Hippocampal formation (tissue), 2 donors: ENCODE measurements around the gene SLIT1.
A peak's percentile ranks its signal among the peaks of the same experiment; 100 is the strongest.

Source experiments
- DNase-seq, 2 donors: peaks; one replicate each; lab custom pipeline; 2025; lab: John Stamatoyannopoulos, UW

SLIT1 gene

GRCh38 chr10:97185326-97186058 lies at the start of gene SLIT1:
SLIT1 (minus strand) TSS chr10:97185959; CDS start chr10:97185674, 285 bp downstream.
- no peak for DNase-seq

GRCh38 chr10:97235353-97235752 lies 49.6 kb upstream of the SLIT1 start:
- no peak for DNase-seq

- DNase-seq, result peak in 1 of 2 donors; percentile 55
Observed at GRCh38 chr10:97234400-97234799, 48.6 kb upstream of the SLIT1 start.

DNA sequence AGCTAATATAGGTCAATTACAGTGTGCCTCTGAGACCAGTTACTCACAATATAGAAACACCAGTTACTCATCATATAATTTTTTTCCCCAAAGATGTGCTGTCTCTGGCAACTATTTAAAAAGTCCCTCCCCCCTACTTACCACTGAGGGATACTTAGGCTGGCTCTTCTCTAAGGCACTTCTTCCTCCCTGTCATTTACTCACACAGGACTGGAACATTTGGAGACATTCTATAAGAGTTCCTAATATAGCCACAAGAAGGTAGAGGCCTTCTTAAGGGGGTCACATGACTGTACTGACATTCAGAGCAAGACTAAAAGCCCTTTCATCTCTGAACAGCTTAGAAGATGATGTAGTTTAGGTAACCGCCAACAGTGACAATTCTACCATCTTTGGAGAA lies 44.4 kb upstream of the SLIT1 start:
- no peak for DNase-seq

GRCh38 chr10:97229322-97230015 lies 43.7 kb upstream of the SLIT1 start:
- DNase-seq, result no peak

GRCh38 chr10:97228775-97229157 lies 43.0 kb upstream of the SLIT1 start:
- DNase-seq, result no peak

DNA sequence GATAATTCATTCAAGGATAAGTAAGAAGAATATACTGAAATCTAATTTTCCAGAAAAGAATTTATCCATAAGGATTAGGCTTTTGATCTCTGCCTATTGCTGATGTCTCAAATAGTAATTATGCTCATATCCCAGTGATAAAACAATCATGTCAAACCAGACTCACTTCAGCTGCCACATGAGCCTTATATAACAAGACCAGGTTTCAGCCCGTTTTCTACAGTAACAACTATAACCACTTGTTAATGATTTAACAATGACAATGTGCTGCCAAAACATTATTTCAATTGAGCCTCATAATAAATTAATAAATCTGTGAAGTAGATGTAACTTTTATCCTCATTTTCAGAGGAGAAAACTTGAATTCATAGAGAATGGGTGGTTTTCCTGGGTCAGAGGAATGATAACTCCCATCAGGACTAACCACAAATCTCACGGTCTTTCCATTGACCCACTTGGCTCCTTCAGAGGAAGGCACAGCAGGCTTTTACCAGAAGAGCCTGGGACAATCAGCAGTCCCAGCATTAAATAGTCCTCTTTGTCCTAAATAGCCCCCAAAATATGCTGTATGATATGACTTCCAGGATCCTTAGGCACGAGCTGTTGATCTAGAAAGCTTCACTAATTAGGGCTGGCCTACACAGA lies 42.5 kb upstream of the SLIT1 start:
- DNase-seq, result no peak

- DNase-seq, result no peak
Observed at GRCh38 chr10:97226398-97226797, 40.6 kb upstream of the SLIT1 start.

GRCh38 chr10:97224483-97225435 lies 39.0 kb upstream of the SLIT1 start:
- DNase-seq, result no peak

GRCh38 chr10:97222326-97222961 lies 36.7 kb upstream of the SLIT1 start:
- peak in 1 of 2 donors; percentile 4 for DNase-seq

DNA sequence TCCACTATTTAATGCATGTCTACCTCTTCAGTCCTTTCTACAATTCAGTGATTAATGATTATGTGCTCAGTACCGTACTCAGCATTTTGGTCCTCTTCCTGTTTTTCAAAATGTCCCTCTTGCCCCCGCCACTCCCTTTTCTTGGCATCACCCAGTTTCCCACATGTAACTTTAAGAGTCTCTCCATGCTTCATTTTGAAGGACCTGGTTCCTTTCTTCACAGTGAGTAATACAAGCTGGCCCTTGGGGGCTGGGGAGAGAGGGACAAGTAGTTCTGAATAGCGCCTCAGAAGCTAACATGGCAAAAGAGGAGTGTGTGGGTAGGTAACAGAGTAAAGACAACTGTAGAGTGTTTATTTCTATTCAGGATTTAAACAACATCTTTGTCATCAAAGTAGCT lies 34.6 kb upstream of the SLIT1 start:
- no peak for DNase-seq

- no peak for DNase-seq
Observed at GRCh38 chr10:97217299-97217698, 31.5 kb upstream of the SLIT1 start.

- DNase-seq, result no peak
Observed at GRCh38 chr10:97215619-97216260, 30.0 kb upstream of the SLIT1 start.

GRCh38 chr10:97213431-97213830 lies 27.7 kb upstream of the SLIT1 start:
- no peak for DNase-seq

- no peak for DNase-seq
Observed at GRCh38 chr10:97211229-97211628, 25.5 kb upstream of the SLIT1 start.

GRCh38 chr10:97210543-97210960 lies 24.8 kb upstream of the SLIT1 start:
- DNase-seq, result peak; percentile 23 to 25

DNA sequence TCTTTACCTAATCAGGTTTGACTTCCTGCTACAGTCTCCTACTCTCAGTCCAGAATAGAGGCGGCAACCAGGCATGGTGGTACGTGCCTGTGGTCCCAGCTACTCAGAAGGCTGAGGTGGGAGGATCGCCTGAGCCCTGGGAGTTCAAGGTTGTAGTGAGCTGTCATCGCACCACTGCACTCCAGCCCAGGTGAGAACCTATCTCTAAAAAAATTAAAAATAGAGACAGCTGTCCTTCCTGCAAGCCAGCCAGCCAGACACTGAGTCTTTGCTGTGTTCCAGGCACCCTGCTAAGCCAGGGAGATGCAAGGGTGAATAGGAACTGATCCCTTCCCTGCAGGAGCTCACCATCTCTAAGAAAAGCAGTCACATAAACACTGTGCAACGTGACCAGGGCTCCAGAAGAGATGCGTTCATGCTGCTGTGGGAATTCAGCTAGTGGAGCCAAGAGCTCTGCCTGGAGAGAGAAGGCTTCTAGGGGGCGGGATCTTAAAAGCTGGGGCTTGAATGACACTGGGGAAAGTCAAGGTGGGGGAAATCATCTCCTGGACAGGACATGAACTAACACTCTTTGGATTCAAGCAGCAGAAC lies 22.1 kb upstream of the SLIT1 start:
- no peak for DNase-seq

GRCh38 chr10:97207131-97207530 lies 21.4 kb upstream of the SLIT1 start:
- DNase-seq, result no peak

DNA sequence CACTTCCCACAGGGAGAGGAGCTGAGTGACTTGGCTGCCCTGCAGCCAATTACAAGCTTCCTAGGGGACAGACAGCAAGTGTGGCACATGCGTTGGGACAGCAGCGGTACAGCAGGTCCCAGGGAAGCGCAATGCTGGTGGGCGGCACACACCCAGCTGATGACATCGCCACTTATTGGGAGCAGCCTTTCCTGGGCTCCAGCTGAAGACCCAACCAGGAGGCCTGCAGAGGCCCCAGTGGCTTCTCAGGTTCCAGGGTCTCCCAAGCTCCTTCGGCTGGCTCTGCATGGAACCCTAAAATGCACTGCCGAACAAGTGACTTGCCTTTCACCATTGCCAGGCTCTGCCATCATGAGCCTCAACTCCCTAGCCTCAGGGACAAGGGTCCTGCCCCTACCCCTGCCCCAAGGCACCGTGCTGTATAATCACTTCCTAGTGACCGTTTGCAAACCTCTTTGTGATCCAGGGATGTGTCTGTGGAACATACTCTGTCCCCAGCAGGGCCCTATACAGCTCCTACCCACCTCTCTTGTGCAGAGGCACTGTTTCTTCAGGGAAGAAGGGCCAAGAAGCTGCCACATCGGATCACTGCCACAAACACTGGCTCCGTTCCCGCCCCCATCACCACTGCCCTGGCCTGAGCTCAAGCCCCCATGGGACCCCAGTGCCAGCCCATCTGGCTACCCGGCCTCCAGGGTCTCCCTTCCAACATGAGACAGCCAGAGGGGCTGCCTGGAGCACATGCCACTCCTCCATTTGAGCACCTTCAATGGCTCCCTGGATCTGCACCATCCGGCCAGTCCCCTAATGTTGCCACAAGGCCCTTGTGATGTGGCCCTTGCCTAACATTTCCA lies 19.3 kb upstream of the SLIT1 start:
- no peak for DNase-seq
